ENCODE data around the gene ACP2. TPM values are rescaled to one million over a fixed set of nuclear protein-coding genes. Genes with fewer than 3 reads are reported as not detected.

ACP2 gene
- total RNA-seq, 1 donor from 2014 or later: 33.0 TPM

DNA sequence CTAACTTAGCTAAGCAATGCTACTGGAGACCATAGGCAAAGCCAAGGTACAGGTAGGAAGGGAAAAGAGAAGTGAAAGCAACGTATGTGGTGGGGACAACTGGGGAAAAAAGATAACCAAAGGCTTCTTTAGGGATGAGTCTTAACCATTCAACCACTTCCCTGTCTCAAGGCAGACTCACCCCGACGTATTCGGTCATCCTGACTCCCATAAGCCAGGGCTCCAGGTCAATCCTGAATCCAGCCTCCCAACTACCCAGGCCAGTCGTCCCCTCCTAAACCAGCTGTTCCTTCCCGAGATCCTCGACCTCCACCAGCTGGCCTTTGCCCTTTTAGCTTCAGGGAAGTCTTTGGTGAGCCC is 330 bp downstream of the ACP2 start:
- H3K27me3 ChIP-seq (ENCODE audit: low read depth): no peaks in the 10 kb centered on the region
- H3K4me1 ChIP-seq: peaks cover 39% of the 10 kb centered on the region
- H3K36me3 ChIP-seq: peaks cover 29% of the 10 kb centered on the region
- no peak for DNase-seq
- ATAC-seq: peak; percentile 10 to 59
- H3K9me3 ChIP-seq: no peaks in the 10 kb centered on the region
- peak overlapping the region; percentile 91 for H3K4me3 ChIP-seq
- intact Hi-C loops (cut with DNase I): no loop called here
- TF ChIP-seq, protein P1, sequence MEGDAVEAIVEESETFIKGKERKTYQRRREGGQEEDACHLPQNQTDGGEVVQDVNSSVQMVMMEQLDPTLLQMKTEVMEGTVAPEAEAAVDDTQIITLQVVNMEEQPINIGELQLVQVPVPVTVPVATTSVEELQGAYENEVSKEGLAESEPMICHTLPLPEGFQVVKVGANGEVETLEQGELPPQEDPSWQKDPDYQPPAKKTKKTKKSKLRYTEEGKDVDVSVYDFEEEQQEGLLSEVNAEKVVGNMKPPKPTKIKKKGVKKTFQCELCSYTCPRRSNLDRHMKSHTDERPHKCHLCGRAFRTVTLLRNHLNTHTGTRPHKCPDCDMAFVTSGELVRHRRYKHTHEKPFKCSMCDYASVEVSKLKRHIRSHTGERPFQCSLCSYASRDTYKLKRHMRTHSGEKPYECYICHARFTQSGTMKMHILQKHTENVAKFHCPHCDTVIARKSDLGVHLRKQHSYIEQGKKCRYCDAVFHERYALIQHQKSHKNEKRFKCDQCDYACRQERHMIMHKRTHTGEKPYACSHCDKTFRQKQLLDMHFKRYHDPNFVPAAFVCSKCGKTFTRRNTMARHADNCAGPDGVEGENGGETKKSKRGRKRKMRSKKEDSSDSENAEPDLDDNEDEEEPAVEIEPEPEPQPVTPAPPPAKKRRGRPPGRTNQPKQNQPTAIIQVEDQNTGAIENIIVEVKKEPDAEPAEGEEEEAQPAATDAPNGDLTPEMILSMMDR (IDR thresholded peaks at IDR 0.05): no peak
- H3K27ac ChIP-seq: peak overlapping the region; percentile 93

DNA sequence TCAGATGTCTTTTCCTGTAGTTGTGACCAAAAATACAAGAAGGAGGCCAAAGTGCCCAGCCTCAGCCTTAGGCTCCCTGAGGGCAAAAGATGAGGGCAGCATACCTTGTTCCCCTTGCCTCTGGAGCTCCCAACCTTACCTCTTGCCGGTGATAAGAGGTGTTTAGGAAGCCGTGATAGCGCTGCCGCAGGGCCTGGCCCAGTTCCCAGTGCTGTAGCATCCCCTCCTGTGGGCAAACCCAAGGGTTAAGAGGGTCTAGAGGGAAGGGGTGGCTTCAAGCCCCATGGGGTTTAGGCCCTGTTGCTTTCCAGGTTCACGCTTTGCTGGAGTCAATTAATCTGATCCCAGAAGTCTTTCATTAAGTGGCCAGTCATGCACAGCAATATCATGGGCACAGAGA is 1.1 kb downstream of the ACP2 start:
- DNase-seq (no peak), ATAC-seq (no peak)
- H3K9me3 ChIP-seq: no peaks in the 10 kb centered on the region
- H3K27me3 ChIP-seq (ENCODE audit: low read depth): no peaks in the 10 kb centered on the region
- peaks cover 46% of the 10 kb centered on the region for H3K4me1 ChIP-seq
- H3K27ac ChIP-seq: no peak overlapping the region
- intact Hi-C loops (cut with DNase I): no loop called here
- peaks cover 37% of the 10 kb centered on the region for H3K36me3 ChIP-seq
- TF ChIP-seq, protein P1 (IDR thresholded peaks at IDR 0.05): no peak
- peak overlapping the region; percentile 91 for H3K4me3 ChIP-seq

DNA sequence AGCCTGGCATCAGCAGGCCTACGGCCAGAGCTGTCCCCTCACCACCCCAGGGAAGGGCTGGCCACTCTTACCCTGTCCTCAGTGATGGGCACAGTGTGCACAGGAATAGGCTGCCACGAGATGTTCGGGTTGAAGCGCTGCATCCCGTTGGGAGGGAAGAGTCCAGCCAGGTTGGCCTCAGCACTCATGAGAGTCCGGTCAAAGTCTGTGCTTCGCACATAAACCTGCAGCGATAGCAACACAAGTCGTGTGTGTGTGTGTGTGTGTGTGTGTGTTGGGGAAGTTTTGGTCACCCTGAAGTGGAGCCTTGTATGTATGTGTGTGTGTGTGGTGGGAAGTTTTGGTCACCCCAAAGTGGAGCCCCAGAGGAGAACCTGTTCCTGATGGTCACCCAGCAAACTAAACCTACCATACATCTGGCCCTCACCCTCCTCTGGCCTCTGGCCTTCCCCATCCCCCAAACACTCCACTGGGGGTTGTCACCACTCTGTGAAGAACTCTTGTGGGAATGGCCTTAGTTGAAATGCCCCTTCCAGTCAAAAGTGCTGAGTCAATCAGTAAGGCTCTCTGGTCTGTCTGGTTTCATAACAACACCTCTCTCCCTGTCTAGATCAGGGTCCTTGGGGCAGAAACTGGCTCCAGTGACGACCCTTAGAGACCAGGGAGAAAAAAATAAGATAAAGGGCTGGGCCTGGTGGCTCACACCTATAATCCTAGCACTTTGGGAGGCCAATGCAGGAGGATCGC is 2.8 kb downstream of the ACP2 start:
- H3K4me3 ChIP-seq: no peak overlapping the region
- DNase-seq (no peak), ATAC-seq (no peak)
- H3K36me3 ChIP-seq: peaks cover 54% of the 10 kb centered on the region
- intact Hi-C loops (cut with DNase I): no loop called here
- H3K4me1 ChIP-seq: peaks cover 54% of the 10 kb centered on the region
- H3K27me3 ChIP-seq (ENCODE audit: low read depth): no peaks in the 10 kb centered on the region
- H3K27ac ChIP-seq: peak overlapping the region; percentile 42
- TF ChIP-seq, protein P1 (IDR thresholded peaks at IDR 0.05): no peak
- no peaks in the 10 kb centered on the region for H3K9me3 ChIP-seq

DNA sequence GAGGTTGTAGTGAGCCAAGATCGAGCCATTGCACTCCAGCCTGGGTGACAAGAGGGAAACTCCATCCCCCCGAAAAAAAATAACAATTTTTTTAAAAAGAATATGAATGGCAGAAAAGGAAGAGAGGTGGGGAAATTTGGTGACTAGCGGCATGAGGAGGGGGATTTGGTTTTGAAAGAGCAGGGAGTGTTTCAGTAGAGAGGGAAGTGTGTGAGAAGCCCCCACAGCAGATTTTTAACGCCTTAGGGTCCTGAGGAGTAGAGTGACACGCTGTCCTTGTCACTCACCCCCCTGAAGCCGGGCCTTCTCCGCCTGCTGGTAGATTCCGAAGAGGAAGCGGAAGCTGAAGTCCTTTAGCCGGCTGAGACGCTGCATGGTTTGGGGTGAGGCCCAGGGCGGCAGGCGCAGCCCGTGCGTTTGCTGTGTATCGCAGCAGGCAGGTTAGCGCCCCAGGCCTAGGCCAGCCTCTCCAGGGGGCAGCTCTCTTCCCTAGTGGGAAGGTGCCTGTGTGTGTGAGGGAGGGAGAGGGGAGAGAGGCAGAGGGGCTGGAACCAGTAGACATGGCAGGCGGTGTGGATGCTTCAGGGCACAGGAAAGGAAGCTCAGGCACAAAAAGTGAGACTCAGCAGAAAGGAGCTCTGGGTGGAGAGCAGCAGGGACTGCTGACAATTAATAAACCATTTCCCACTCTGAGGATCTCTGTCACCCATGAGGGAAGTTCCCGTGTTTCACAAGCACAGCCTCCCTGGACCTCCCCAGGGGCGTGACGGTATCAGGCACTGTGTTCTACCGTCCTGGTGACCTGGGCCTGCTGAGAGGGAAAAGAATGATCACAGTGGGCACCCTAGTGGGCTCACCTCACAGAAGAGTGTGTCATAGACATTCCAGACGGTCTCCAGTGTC is 3.9 kb downstream of the ACP2 start:
- H3K27ac ChIP-seq: peak overlapping the region; percentile 42
- no peaks in the 10 kb centered on the region for H3K27me3 ChIP-seq (ENCODE audit: low read depth)
- no peak for DNase-seq
- no peaks in the 10 kb centered on the region for H3K9me3 ChIP-seq
- TF ChIP-seq, protein P1 (IDR thresholded peaks at IDR 0.05): no peak
- peaks cover 65% of the 10 kb centered on the region for H3K36me3 ChIP-seq
- intact Hi-C loops (cut with DNase I): no loop called here
- no peak overlapping the region for H3K4me3 ChIP-seq
- ATAC-seq: peak in 1 of 2 donors; percentile 36
- peaks cover 52% of the 10 kb centered on the region for H3K4me1 ChIP-seq

DNA sequence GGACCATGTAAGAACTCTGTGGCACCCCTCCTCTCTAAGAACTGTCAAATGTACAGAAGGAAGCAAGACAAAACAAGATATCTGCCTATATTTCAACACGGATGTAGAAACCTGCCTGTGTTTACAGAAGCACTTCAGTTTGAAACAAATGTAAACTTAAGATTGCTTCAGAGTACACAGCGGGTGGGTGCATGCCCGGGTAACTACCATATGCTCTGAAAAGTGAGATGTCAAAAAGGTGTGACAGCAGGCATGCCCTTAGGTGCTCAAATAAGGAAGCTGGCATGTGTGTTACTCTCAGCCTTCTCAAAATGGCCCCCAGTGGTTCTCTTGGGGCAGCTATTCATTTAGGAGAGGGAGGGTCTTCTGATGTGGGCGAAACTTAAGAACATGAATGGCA is 5.2 kb downstream of the ACP2 start:
- Histone ChIP-seq H3K4me3 (no peak overlapping the region), H3K4me1 (peaks cover 46% of the 10 kb centered on the region), H3K27me3 (ENCODE audit: low read depth) (no peaks in the 10 kb centered on the region), H3K36me3 (peaks cover 78% of the 10 kb centered on the region), H3K27ac (peak overlapping the region; percentile 21), H3K9me3 (no peaks in the 10 kb centered on the region)
- DNase-seq: peak; percentile 55
- peak; percentile 73 to 76 for ATAC-seq
- intact Hi-C loops (cut with DNase I): no loop called here
- TF ChIP-seq, protein P1 (IDR thresholded peaks at IDR 0.05): no peak
